ENCODE data around the gene CENPA.
"Not testable (repeated sequence)": the region's sequence is repeated elsewhere in the genome, so short reads cannot be mapped to it uniquely, and the experiment has no call there.

Gene CENPA

DNA sequence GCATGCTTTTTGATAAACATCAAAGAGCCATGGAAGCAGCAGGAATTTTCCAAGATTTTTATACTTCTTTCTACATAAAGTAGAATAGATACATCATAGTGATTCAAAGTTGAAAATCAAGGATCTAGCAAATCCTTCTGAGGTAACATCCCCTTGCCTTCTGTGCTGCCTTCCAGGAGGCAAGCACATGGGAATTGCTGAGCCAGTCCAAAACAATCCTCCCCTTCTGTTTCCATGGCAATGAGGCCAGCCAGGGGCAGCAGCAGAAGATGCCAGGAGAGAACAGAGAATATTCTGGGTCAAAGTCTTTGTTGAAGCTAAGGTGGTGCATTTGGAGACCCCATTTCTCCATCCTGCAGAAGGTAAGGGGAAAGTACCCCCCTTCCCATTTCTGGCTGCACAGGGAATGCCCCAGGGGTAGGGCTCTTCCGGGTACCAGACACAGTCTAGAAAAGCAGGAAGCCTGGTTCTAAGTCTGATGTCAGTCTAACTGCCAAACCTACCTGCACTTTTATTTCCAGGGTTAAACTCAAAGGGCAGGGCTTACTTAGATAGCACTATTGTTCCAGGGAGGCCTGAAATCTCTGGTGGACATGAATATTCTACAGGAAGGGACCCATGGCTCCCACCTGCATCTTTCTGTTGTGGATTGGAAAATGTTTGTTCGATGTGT is 22.1 kb downstream of the CENPA start:
- FAIRE-seq (no peak), DNase-seq (ENCODE audit: insufficient read length, low spot score) (no peak)
- TF ChIP-seq SPI1 (IDR thresholded peaks at IDR 0.05; ENCODE audit: low read depth, low read length) = no peak
- no peak for TF ChIP-seq POLR2AphosphoS5 (IDR thresholded peaks at IDR 0.05; ENCODE audit: low read depth, low read length)
- TF ChIP-seq POLR2A (IDR thresholded peaks at IDR 0.05; ENCODE audit: low read depth, low read length) = no peak
- TF ChIP-seq POU2F2 (IDR thresholded peaks at IDR 0.05; ENCODE audit: low read depth, low read length) = no peak
- no peak for TF ChIP-seq PAX5 (IDR thresholded peaks at IDR 0.05; ENCODE audit: insufficient read depth, low read length, severe bottlenecking)
- no peak for TF ChIP-seq TAF1 (IDR thresholded peaks at IDR 0.05; ENCODE audit: low read depth, low read length)

DNA sequence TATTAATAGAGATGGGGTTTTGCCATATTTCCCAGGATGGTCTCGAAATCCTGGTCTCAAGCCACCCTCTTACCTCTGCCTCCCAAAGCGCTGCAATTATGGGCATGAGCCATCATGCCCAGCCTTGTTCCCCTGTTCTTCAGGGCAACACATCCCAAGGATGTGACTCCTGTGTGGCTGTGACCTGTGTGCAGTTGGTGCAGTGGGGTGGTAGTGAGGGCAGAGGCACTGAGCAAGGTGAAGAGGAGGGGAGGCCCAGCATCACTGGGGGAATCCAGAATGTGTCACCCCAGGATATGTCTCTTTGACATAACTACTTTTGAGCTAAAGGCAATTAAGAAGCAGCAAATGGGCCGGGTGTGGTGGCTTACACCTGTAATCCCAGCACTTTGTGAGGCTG is 23.4 kb downstream of the CENPA start:
- no peak for FAIRE-seq
- DNase-seq (ENCODE audit: insufficient read length, low spot score) = no peak

DNA sequence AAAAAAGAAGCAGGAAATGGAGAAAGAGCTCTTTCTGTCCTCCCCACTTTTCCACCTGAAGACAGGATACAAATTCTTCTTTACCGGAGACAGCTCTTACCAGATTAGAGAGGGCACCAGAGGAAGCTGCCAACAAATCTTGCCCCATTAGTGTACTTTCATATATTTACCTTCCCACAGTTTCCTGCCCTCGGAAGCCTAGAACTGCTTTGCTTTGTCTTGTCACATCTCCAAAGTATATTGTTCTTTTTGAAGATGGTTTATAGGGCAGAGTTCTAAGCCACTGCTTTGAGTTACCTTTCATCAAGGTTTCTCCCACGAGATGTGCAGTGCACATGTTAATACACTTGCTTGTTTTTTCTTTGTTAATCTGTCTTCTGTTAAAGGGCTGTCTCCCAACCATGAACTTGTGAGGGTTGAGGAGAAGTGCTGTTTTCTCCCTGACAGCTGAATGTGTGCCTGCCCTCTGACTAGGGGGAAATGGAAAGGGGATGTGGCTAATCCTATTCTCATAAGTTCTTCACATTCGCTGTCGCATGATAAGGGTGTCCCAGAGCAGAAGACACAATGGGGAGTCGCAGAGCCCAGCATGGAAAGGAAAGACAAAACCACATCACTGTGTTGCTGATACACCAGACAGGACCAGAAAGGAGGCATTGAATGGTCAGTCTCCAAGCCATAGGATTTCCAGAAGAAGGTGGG is 24.2 kb downstream of the CENPA start:
- no peak for FAIRE-seq
- TF ChIP-seq POLR2A (IDR thresholded peaks at IDR 0.05; ENCODE audit: low read depth, low read length) = no peak
- TF ChIP-seq TAF1 (IDR thresholded peaks at IDR 0.05; ENCODE audit: low read depth, low read length) = no peak
- peak; percentile 13; the same call in 1 of the 2 replicates for TF ChIP-seq SPI1 (IDR thresholded peaks at IDR 0.05; ENCODE audit: low read depth, low read length)
- no peak for TF ChIP-seq PAX5 (IDR thresholded peaks at IDR 0.05; ENCODE audit: insufficient read depth, low read length, severe bottlenecking)
- TF ChIP-seq POU2F2 (IDR thresholded peaks at IDR 0.05; ENCODE audit: low read depth, low read length) = no peak
- no peak for DNase-seq (ENCODE audit: insufficient read length, low spot score)

More for the DNA sequence above, 23.4 kb downstream of the CENPA start:
- TF ChIP-seq POLR2A (IDR thresholded peaks at IDR 0.05; ENCODE audit: low read depth, low read length) (no peak), SPI1 (IDR thresholded peaks at IDR 0.05; ENCODE audit: low read depth, low read length) (no peak), POU2F2 (IDR thresholded peaks at IDR 0.05; ENCODE audit: low read depth, low read length) (no peak), PAX5 (IDR thresholded peaks at IDR 0.05; ENCODE audit: insufficient read depth, low read length, severe bottlenecking) (no peak), TAF1 (IDR thresholded peaks at IDR 0.05; ENCODE audit: low read depth, low read length) (no peak), POLR2AphosphoS5 (IDR thresholded peaks at IDR 0.05; ENCODE audit: low read depth, low read length) (no peak)

DNA sequence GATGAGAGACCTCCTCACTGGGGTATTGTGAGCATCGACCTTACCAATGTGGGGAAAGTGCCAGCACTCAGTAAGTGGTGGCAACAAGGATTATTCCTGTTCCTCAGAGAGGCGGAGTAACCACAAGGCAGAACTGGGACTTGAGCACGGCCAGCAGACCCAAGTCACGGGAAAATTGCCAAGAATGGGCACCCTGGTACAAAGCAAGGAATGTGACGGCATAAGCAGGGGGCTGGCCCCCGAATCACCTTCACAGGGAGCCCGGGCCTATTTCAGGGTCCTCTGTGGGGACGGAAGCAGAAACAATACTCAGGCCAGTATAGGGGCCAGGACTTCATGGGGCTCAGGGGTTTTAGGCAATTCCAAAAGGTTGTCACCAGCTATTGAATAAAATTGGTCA is 25.4 kb downstream of the CENPA start:
- TF ChIP-seq POLR2A (IDR thresholded peaks at IDR 0.05; ENCODE audit: low read depth, low read length) = no peak
- no peak for TF ChIP-seq PAX5 (IDR thresholded peaks at IDR 0.05; ENCODE audit: insufficient read depth, low read length, severe bottlenecking)
- no peak for TF ChIP-seq SPI1 (IDR thresholded peaks at IDR 0.05; ENCODE audit: low read depth, low read length)
- no peak for TF ChIP-seq TAF1 (IDR thresholded peaks at IDR 0.05; ENCODE audit: low read depth, low read length)
- no peak for TF ChIP-seq POU2F2 (IDR thresholded peaks at IDR 0.05; ENCODE audit: low read depth, low read length)
- TF ChIP-seq POLR2AphosphoS5 (IDR thresholded peaks at IDR 0.05; ENCODE audit: low read depth, low read length) = no peak
- DNase-seq (ENCODE audit: insufficient read length, low spot score) = no peak
- no peak for FAIRE-seq

DNA sequence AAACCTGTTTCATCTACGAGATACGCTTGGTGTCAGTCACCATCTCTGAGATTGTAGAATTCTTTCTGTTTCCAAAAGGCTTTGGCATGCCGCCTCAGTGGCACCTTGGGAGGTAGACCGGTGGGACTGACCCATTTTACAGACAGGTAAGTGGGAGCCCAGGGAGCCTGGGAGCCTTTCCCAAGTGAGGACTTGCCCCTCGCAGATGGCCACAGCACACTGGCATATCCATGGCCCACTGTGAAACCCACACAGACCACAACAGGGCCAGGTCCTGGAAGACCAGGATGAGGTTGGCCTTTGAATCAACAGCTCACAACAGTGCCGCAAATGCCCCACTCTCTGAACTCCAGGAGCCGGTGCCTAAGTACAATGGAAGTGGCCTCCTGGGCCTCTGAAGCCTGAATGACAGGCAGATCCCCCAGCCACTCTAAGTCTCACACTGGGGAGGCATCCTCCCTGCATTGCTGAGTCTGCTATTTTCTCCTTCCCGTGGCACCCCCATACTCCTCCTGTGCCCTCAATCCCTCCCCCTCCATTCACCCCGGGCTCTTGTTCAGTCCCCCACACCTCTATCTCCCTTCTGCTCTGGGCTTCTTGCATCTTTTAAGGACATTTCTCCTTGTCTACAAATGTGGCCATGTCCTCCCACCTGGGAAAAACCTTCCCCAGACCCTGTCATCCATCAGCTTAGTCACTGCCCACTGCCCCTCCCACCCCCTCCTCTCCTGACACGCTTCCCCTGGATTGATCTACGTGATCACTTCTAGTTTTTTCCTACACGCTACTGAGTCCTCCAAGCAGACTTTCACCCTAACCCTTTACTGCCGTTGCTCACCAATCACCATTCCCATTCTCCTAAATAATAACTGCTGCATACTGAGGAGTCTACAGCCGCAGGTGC is 26.2 kb downstream of the CENPA start:
- no peak for FAIRE-seq
- TF ChIP-seq POU2F2 (IDR thresholded peaks at IDR 0.05; ENCODE audit: low read depth, low read length) = no peak
- no peak for TF ChIP-seq POLR2AphosphoS5 (IDR thresholded peaks at IDR 0.05; ENCODE audit: low read depth, low read length)
- no peak for DNase-seq (ENCODE audit: insufficient read length, low spot score)

DNA sequence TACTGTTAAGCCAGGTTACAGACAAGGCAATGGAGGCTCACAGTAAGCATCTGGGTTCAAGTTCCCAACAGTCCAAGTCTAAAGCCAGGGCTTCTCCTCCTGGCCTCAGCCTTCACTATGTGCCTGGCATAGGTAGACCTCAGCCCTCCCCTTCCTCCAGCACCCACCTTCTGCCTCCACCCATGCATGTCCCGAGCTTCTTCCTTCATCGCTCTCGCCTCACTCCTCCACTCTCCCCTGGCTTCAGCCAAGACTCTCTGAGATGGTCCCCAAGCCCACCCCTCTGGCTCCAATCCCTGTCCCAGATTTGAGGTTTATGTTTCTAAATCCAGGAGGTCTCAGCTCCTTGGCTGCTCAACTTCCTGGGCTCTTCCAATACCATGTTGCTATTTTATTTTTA is 26.9 kb downstream of the CENPA start:
- no peak for FAIRE-seq
- TF ChIP-seq PAX5 (IDR thresholded peaks at IDR 0.05; ENCODE audit: insufficient read depth, low read length, severe bottlenecking) (no peak), SPI1 (IDR thresholded peaks at IDR 0.05; ENCODE audit: low read depth, low read length) (no peak), POLR2AphosphoS5 (IDR thresholded peaks at IDR 0.05; ENCODE audit: low read depth, low read length) (no peak), POU2F2 (IDR thresholded peaks at IDR 0.05; ENCODE audit: low read depth, low read length) (no peak), TAF1 (IDR thresholded peaks at IDR 0.05; ENCODE audit: low read depth, low read length) (no peak), POLR2A (IDR thresholded peaks at IDR 0.05; ENCODE audit: low read depth, low read length) (no peak)

DNA sequence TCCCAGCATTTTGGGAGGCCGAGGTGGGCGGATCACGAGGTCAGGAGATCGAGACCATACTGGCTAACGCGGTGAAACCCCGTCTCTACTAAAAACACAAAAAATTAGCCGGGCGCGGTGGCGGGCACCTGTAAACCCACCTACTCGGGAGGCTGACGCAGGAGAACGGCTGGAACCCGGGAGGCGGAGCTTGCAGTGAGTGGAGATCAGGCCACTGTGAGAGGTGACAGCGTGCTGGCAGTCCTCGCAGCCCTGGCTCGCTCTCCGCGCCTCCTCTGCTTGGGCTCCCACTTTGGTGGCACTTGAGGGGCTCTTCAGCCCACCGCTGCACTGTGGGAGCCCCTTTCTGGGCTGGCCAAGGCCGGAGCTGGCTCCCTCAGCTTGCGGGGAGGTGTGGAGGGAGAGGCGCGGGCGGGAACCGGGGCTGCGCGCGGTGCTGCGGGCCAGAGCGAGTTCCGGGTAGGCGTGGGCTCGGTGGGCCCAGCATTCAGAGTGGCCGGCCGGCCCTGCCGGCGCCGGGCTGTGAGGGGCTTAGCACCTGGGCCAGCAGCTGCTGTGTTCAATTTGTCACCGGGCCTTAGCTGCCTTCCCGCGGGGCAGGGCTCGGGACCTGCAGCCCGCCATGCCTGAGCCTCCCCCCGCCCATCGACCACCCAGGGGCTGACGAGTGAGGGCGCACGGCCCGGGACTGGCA is 28.4 kb downstream of the CENPA start:
- DNase-seq (ENCODE audit: insufficient read length, low spot score); FAIRE-seq: not testable (repeated sequence)

More for the DNA sequence above, 26.9 kb downstream of the CENPA start:
- no peak for DNase-seq (ENCODE audit: insufficient read length, low spot score)

DNA sequence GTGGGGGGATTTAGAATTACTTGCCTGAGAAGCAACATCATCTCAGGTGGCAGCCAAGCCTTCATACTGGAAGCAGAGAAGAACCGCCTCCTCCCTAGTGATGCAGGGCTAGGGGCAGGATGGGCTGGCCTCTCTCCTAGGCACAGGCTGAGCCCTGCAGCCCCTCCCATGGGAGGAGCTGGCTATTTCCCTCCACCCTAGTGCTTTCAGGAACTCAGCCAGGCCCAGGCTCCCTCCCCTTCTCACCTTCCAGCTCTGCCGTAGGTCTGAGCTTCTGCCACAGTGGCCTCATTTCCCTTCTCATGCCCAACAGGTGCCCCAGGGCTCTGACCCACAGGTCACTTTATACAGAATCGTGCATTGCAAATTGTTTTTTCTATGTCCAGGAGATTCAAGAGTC is 31.0 kb downstream of the CENPA start:
- no peak for TF ChIP-seq PAX5 (IDR thresholded peaks at IDR 0.05; ENCODE audit: insufficient read depth, low read length, severe bottlenecking)
- FAIRE-seq (no peak), DNase-seq (ENCODE audit: insufficient read length, low spot score) (no peak)

DNA sequence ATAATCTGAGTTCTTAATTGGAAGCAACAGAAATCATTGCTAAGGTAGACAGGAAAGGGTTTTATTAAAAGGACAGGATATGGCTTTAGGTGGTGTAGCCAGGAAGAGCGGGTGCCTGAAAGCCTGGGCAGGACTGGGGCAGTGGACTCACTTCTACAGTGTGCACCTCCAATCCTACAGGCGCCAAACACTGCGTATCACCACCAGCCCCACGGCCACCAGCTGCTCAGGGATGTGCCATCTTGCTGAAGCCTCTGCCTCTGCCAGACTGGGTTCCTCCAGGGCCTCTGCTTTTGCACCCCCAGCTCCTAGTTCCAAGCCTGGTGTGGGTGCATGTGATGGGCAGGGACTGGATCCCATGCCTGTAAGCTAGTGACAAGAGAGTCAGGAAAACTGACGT is 32.4 kb downstream of the CENPA start:
- no peak for FAIRE-seq
- DNase-seq (ENCODE audit: insufficient read length, low spot score) = no peak
- no peak for TF ChIP-seq POU2F2 (IDR thresholded peaks at IDR 0.05; ENCODE audit: low read depth, low read length)

DNA sequence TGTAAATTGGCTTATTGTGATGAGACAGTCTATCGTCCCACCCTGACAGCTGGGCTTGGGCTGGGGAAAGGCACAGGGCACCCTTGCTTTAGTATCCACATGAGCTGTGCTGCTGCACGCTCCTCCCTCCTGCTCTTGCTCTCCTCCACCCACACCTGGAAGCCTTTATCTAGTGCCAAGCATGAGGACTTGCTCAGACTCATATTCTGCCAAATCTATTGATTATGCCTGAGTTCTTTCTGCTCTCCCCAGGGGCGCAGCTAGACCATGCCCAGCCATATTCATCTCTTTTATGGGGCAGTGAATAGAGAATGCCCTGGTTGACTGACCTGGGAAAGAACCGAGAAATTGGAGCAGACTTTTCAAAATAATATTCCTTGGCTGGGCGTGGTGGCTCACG is 33.1 kb downstream of the CENPA start:
- TF ChIP-seq POLR2A (IDR thresholded peaks at IDR 0.05; ENCODE audit: low read depth, low read length) (no peak), TAF1 (IDR thresholded peaks at IDR 0.05; ENCODE audit: low read depth, low read length) (no peak)
- FAIRE-seq (no peak), DNase-seq (ENCODE audit: insufficient read length, low spot score) (no peak)
